Posterior cingulate gyrus (tissue), 11 donors: ENCODE measurements around the gene SLC35E3.
"Not testable (repeated sequence)": the region's sequence is repeated elsewhere in the genome, so short reads cannot be mapped to it uniquely, and the experiment has no call there.

ENCODE experiments used
- DNase-seq, 10 donors: peaks; one replicate each; pipeline versions ENCODE4 v3.0.0 to v3.0.0-alpha.2; 2020 to 2021; ENCODE audit warnings: mixed read lengths in 3 of 10
- intact Hi-C: fragments of 100-400 bp; cut with DNase I; formaldehyde crosslinking; loops from one replicate; pipeline ENCODE4 v1.15.1; 2023

The SLC35E3 gene

GRCh38 chr12:68793436-68793835, 47.5 kb downstream of the SLC35E3 start:
- intact Hi-C loops = no loop called here
- no peak for DNase-seq

- DNase-seq = no peak
- intact Hi-C loops = no loop called here
These were observed 48.1 kb downstream of the SLC35E3 start for GRCh38 chr12:68793975-68794652.

DNA sequence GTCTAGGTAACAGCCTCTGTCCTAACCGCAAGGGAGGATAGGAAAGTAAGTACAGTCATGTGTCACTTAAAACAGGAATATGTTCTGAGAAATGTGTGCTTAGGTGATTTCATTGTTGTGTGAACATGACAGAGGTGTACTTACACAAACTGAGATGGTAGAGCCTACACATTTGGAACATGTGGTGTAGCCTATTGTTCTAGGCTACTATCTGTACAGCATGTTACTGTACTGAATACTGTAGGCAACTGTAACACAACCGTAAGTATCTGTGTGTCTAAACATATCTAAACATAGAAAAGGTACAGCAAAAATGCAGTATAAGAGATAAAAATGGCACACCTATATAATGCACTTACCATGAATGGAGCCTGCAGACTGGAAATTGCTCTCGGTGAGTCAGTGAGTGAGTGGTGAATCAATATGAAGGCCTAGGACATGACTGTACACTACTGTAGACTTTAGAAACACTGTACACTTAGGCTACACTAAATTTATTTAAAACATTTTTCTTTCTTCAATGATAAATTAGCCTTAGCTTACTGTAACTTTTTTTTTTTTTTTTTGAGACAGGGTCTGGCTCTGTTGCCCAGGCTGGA, 48.8 kb downstream of the SLC35E3 start:
- DNase-seq = no peak
- intact Hi-C loops = no loop called here

- DNase-seq = no peak
- intact Hi-C loops = no loop called here
These were observed 50.4 kb downstream of the SLC35E3 start for GRCh38 chr12:68796399-68796798.

GRCh38 chr12:68798882-68799234, 52.9 kb downstream of the SLC35E3 start:
- intact Hi-C loops = no loop called here

GRCh38 chr12:68800294-68800693, 54.3 kb downstream of the SLC35E3 start:
- intact Hi-C loops = loop anchor here (10.0 kb wide), 1 partner anchor 465 kb away; the partner anchor contains the start of gene MDM1
- no peak for DNase-seq

More at GRCh38 chr12:68798882-68799234, 52.9 kb downstream of the SLC35E3 start:
- no peak for DNase-seq

- not testable (repeated sequence) for DNase-seq
- intact Hi-C loops = loop anchor here (10.0 kb wide), 1 partner anchor 466 kb away; the partner anchor contains the start of gene MDM1
These were observed 55.1 kb downstream of the SLC35E3 start for GRCh38 chr12:68801124-68801523.

GRCh38 chr12:68802372-68802745, 56.4 kb downstream of the SLC35E3 start:
- DNase-seq = not testable (repeated sequence)
- intact Hi-C loops = loop anchor here (10.0 kb wide), 1 partner anchor 468 kb away; the partner anchor contains the start of gene MDM1

DNA sequence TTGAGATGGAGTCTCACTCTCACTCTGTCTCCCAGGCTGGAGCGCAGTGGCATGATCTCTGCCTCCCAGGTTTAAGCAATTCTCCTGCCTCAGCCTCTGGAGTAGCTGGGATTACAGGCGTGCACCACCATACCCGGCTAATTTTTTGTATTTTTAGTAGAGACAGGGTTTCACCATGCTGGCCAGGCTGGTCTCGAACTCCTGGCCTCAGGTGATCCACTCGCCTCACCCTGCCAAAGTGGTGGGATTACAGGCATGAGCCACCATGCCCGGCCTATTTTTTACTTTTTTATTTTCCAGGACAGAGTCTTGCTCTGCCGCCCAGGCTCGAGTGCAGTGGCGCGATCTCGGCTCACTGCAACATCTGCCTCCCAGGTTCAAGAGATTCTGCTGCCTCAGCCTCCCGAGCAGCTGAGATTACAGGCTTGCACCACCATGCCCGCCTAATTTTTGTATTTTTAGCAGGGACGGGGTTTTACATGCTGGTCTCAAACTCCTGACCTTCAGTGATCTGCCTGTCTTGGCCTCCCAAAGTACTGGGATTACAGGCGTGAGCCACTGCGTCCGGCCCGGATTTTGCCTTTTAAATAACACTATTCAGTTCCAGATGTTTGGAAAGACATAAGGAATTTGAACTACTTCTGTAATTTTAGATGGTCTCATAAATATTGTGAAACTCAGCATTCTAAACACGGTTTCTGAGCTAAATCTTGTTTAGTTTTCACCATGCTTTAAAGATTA, 57.1 kb downstream of the SLC35E3 start:
- DNase-seq = not testable (repeated sequence)
- intact Hi-C loops = loop anchor here (10.0 kb wide), 1 partner anchor 468 kb away; the partner anchor contains the start of gene MDM1

DNA sequence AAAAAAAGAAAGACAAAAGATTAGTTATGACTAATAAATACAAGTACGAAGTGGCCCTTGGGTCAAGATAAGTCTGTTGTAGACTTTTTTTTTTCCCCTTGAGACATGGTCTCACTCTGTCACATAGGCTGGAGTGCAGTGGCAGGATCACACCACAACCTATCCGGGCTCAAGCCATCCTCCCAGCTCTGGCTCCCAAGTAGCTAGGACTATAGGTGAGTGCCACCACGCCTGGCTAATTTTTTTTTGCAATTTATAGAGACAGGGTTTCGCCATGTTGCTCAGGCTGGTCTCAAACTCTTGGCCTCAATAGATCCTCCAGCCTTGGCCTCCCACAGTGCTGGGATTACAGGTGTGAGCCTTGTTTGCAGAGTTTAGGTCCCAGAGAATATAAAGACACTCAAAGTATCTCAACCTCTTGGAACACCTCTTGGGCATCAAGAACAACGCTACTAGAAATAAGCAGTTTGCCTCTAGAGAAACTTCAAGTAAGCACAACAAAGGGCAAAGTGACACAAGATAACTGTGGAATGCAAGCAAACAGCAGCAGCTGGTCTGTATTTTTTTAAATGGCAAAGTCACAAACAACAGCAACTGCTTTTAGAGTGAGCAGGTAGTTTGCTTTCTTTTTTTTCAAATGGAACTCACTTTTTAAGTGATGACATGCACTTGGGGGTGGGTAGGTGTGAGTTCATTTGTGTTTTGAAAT, 58.1 kb downstream of the SLC35E3 start:
- intact Hi-C loops = loop anchor here (10.0 kb wide), 1 partner anchor 469 kb away; the partner anchor contains the start of gene MDM1
- no peak for DNase-seq

GRCh38 chr12:68804657-68805591, 58.9 kb downstream of the SLC35E3 start:
- DNase-seq = no peak
- intact Hi-C loops = loop anchor here (5.0 to 10.0 kb wide), 2 partner anchors 193 to 470 kb away; partner anchors contain the start of genes MDM1 and RAP1B

DNA sequence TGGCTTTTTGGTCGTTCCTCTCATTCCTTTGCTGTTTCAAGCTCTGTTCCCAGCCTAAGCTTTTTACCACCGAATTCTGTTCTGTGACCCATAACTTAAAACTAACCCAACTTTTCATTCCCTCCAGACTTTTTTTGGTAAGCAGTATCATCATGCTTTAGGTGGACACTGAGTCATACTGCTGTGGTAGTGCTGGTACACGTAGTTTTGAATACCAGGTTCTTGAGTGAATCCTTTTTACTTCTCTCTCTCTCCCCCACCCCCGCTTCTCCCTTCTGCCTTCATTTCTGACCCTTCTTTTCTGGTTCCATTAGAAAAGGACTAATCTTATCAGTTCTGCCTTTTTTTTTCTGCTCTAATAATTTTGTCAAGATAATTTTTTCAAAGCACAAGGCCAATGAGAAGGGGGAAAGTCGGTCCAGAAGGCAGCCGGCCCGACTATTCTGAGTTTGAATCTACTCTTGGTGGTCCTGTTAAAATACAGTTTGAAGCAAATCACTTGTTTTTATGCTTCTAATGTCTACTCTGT, 59.7 kb downstream of the SLC35E3 start:
- intact Hi-C loops = loop anchor here (5.0 to 10.0 kb wide), 2 partner anchors 193 to 471 kb away; partner anchors contain the start of genes MDM1 and RAP1B

GRCh38 chr12:68806488-68807237, 60.7 kb downstream of the SLC35E3 start:
- intact Hi-C loops = loop anchor here (5.0 to 10.0 kb wide), 2 partner anchors 194 to 472 kb away; partner anchors contain the start of genes MDM1 and RAP1B
- no peak for DNase-seq

More for the DNA sequence above, 59.7 kb downstream of the SLC35E3 start:
- no peak for DNase-seq

DNA sequence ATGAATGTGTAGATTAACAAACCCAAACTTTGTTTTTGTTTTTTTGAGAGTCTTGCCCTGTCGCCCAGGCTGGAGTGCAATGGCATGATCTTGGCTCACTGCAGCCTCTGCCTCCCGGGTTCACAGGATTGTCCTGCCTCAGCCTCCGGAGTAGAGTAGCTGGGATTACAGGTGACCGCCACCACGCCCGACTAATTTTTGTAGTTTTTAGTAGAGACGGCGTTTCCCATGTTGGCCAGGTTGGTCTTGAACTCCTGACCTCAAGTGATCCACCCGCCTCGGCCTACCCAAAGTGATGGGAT, 61.2 kb downstream of the SLC35E3 start:
- not testable (repeated sequence) for DNase-seq
- intact Hi-C loops = loop anchor here (5.0 to 10.0 kb wide), 2 partner anchors 195 to 472 kb away; partner anchors contain the start of genes MDM1 and RAP1B

GRCh38 chr12:68807576-68808387, 61.8 kb downstream of the SLC35E3 start, which contains the start of gene MDM2:
Gene MDM2, plus strand, starts transcription at chr12:68808177. Its CDS starts 301 bp downstream, at chr12:68808478.
- intact Hi-C loops = loop anchor here (1.0 to 10.0 kb wide), 3 partner anchors 61 to 473 kb away; partner anchors contain the start of genes MDM1, RAP1B and SLC35E3
- peak; percentile 81 to 98 (median 88) for DNase-seq

- intact Hi-C loops = loop anchor here (1.0 to 10.0 kb wide), 3 partner anchors 62 to 474 kb away; partner anchors contain the start of genes MDM1, RAP1B and SLC35E3
- DNase-seq = peak in 9 of 10 donors; percentile 28 to 90 (median 38)
These were observed 62.6 kb downstream of the SLC35E3 start for GRCh38 chr12:68808388-68809189.
